T follicular helper cell (primary cell): ENCODE data around the gene RDX.
"Not testable (repeated sequence)": the region's sequence is repeated elsewhere in the genome, so short reads cannot be mapped to it uniquely, and the experiment has no call there.

Experiments
- DNase-seq: peaks from one replicate; pipeline ENCODE4 v3.0.0-alpha.2; 2020; ENCODE audit warnings: low read depth

Gene RDX

DNA sequence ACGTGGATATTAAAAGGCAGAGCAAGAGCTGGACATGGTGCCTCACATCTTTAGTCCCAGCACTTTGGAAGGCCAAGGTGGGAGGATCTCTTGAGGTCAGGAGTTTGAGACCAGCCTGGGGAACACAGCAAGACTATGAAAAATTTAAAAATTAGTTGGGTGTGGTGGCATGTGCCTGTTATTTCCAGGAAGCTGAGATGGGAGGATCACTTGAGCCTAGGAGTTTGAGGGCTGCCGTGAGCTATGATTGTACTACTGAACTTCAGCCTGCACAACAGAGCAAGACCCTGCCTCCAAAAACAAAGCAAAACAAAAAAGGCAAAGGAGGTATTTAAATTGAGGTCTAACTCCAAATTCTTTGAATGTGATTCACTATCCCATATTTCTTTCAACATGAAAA, 23.5 kb downstream of the RDX start:
- DNase-seq = no peak

DNA sequence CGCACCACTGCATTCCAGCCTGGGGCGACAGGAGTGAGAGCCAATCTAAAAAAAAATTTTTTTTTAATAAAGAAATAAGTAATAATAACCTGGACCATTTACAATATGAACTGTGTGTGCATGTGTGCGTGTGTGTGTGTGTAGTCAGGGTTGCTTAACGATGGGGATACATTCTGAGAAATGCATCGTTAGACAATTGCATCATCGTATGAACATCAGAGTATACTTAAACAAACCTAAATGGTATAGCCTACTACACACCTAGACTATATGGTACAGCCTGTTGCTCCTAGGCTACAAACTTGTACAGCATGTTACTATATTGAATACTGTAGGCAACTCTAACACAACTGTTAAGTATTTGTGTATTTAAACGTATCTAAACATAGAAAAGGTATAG, 26.4 kb downstream of the RDX start:
- no peak for DNase-seq

DNA sequence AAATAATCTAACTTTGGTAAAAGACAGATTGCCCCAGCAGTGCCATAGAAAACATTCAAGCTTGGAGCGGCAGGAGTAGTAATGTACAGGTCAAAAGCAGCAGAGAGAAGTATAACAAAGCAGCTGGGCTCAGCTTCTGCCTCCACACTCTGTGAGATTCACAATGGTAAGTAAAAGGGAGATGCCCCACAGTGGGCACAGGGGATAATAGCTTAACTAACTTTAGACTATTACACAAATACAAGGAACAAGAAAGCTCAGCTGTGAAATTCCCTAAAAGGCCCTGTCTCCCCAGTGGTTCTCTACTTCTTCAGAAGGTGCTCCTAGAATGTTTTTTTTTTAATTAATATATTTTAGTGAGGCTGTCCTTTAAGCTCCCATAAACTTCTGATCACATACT, 28.0 kb downstream of the RDX start:
- DNase-seq = no peak

DNA sequence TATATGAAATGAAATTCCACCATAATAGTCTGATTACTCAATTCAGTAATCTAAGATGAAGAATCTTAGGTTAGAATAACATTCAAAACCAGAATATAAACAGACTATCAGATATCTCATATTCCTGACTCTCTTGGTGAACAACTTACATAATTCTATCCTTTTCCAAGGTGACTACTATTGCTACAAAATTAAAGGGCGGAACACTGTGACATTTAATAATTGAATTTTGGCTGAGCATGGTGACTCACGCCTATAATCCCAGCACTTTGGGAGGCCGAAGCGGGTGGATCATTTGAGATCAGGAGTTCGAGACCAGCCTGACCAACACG, 34.4 kb downstream of the RDX start:
- no peak for DNase-seq

DNA sequence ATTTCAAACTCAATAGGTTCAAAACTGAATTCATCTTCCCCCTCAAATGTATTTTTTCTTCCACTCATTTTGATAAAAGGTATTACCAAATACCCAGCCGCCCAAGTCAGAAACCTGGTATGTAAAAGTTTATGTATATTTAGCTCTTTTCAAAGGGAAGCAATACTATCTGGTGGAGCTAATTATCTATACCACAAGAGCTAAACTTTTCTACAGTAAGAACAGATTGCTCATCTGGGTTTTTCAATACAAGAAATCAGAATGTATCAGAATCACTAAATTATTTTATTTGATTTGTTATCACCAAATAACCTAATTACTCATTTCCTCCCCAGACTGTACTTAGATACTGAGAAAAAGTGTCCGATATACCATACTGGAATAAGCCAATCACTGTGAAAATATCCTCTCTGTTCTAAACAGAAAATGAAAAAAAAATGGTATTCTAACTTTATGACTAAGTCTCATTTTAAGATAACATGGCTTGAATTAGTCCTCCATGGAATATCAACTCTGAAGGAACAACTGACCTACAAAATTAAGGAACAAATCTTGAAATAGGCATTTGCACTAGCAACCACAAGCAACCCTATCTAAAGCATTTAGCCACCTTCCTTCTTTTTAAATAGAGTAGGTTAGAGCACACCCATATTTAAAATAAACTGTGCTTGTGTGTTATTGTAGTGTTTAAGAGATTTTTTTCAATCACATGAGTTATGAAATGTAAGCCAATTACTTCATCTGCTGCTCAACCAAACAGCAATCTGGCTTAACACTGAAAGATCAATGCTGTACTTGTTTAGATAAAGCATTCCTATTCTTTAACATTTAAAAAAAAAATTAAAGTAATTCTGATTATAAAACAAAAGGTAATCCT, 35.0 kb downstream of the RDX start:
- DNase-seq = no peak

GRCh38 chr11:110253525-110253924, 42.9 kb downstream of the RDX start:
- no peak for DNase-seq

DNA sequence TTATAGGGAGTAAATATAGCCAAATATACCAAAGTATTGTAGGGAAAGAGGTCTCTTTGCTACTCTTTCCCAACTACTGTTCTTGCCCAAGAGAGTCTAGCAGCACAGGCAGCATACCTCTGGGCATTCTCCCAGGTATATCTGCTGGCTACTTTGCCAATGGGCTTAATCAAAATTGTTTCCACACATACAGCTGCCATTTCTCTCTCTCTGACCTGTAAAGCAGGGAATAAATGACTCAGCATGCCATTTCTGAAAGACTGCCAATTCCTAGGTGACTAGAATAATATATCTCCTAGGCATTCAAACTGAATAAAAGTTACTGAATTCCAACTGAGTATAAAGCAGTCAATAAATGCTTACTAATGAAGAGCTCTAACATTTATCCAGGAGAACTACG, 44.6 kb downstream of the RDX start:
- no peak for DNase-seq

DNA sequence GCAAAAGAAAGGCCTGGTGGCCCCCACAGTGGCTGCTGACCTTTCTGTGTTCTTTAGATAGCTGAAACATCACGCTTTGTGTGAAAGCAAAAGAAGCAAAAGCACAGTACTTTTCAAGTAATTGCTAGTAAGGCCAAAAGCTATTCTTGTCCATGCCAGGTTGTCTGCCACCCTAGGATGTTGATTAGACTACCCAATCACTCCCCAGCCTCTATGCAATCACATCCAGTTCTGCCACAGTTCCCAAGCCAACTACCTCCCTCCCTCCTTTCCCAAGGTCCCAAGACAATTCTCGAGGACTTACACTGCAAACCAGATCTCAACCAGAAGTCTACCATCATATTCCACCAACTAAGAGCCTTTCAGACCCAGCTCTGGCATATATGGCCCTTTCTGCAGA, 46.2 kb downstream of the RDX start:
- no peak for DNase-seq

- DNase-seq = no peak
Observed at GRCh38 chr11:110249766-110250165, 46.6 kb downstream of the RDX start.

- no peak for DNase-seq
Observed at GRCh38 chr11:110249066-110249465, 47.3 kb downstream of the RDX start.

DNA sequence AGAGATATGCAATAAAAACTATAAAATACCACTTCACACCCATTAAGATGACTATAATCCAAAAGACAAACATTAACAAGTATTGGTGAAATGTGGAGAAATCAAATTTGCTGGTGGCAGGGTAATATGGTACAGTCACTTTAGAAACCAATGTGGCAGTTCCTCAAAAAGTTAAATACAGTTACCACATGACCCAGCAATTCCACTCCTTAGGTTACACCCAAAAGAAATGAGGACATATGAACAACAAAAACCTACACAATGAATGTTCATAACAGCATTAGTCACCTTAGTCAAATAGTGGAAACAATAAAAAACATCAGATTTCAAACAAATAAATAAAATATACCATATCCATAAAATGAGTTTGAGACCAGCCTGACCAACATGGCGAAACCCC, 52.6 kb downstream of the RDX start:
- no peak for DNase-seq

- DNase-seq = no peak
Observed at GRCh38 chr11:110242746-110243145, 53.7 kb downstream of the RDX start.

DNA sequence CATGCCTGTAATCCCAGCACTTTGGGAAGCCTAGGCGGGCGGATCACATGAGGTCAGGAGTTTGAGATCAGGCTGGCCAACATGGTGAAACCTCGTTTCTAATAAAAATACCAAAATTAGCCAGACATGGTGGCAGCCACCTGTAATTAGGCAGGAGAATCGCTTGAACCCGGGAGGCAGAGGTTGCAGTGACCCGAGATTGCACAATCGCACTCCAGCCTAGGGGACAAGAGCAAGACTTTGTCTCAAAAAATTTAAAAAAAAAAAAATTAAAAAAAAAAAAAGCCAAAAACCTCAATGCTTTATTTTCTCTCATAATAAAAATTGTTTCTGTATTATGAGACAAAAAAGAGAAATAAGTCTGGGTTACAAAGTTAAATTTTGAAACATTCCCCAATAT, 54.2 kb downstream of the RDX start:
- no peak for DNase-seq

DNA sequence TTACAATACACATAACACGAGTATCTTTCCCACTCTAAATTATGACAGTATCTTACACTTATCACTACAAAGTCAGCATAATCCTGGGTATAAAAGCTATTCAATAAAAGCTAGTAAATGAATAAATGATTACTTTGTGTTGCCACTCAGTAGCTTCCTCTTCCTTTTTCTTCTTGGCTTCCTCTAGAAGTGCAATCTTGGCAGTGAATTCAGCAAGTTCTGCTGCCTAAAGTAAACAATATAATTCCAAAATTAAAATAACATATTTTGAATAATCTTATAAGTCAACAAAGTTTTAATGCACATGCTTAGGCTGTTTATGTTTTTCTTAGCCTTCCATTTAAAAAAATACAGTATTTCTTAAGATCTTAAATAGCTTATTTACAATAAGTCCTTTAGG, 60.4 kb downstream of the RDX start:
- DNase-seq = no peak

DNA sequence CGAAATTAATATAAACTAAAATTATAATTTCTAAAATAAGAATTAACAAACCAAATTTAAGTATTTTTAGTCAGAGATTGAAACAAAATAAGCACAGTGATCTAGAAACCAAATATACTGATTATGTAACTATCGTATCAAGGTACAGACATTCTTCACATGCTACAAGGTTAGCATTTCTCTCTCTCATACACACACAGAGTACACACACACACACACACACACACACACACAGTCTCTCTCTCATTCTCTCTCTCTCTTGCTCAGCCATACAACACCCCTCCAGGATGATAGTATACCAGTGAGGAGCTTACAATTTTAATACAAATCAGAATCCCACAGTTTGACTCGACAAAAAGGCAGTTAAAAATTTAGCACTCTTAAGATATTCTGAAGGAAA, 66.0 kb downstream of the RDX start:
- no peak for DNase-seq

DNA sequence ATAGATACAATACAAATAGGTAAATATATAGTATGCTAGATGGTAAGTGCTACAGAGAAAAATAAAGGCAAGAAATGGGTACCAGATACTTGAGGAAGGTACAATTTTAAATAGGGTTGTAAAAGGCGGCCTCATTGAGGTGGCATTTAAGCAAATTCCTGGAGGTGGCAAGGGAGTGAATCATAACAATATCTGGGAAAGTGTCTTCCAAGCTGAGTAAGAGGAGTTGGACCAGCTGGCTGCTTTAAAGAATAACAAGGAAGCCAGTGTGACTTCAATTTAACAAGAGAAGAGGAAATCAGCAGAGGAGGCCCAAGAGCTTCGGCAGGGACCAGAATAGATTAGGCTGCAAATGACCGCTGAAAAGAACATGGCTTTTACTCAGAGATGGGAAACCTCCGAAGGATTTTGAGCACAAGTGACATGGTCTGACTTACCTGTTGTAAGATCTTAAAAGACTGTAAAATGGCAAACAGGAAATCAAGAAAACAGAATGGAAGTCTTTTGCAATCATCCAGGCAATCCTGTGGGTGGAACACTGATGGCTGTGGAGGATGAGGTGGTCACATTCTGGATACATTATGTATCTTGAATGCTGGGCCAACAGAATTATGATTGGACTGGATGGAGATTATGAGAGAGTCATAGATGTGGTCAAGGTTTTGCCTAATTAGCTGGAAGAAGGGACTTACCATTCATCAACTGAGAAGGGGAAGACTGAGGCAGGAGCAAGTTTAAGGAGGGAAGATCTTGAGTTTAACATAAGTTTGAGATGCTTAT, 77.2 kb downstream of the RDX start:
- DNase-seq = no peak

DNA sequence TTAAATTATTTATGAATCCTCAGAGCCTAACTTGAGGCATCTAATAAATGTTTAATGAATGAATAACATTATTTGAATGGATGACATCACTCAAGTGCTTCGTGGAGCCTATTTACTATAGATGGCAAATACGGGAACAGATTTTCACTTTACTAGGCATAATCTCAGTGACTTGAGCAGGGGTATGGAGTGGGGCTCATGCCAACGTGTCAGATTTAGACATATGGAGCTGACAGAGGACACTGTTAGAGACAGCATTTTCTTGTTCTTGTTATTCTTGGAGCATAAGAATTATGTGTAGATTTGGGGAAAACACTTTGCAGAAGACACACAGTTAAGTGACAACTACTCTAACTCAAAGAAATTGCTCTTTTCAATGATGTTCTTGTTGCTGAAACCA, 78.5 kb downstream of the RDX start:
- DNase-seq = no peak

DNA sequence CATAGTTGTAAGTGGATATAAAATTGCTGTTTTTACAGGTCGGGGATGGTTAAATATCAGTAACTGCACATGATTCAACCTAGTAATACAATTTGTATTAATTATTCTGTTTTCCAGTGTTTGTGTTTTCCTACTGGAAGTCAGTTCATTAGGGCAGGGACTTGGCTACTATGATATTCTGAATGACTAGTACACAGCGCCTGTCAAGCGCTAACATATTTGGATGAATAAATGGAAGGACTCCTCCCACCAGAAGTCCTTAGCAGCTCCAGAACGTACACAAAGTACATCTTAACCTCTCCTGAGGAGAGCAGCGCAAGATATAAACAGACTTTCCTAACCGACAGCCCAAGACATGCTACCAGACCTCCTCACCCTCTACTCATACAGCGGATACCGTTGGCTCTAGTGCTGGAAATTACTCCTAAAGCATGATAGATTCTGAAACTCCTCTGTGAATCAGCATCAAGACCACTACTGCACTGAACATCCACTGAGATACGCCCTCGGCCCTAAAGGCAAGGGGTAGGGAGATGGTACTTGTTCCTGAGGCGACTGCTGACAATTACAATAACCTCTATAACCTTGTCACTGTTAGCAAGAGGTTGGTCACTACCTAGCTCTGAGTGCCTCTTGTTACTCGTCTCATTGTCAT, 79.1 kb downstream of the RDX start:
- no peak for DNase-seq

GRCh38 chr11:110209313-110209694, 87.1 kb downstream of the RDX start:
- DNase-seq = not testable (repeated sequence)

DNA sequence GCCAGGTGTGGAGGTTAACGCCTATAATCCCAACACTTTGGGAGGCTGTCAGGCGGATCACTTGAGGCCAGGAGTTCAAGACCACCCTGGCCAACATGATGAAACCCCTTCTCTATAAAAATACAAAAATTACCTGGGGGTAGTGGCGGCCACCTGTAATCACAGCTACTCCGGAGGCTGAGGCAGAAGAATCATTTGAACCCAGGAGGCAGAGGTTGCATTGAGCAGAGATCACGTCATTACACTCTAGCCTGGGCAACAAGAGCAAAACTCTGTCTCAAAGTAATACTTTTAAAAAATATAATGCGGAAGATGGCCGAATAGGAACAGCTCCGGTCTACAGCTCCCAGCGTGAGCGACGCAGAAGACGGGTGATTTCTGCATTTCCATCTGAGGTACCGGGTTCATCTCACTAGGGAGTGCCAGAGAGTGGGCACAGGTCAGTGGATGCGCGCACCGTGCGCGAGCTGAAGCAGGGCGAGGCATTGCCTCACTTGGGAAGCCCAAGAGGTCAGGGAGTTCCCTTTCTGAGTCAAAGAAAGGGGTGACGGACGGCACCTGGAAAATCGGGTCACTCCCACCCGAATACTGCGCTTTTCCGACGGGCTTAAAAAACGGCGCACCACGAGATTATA, 87.6 kb downstream of the RDX start:
- not testable (repeated sequence) for DNase-seq

GRCh38 chr11:110207123-110207522, 89.3 kb downstream of the RDX start:
- no peak for DNase-seq

GRCh38 chr11:110200836-110201235, 95.6 kb downstream of the RDX start:
- DNase-seq = no peak

DNA sequence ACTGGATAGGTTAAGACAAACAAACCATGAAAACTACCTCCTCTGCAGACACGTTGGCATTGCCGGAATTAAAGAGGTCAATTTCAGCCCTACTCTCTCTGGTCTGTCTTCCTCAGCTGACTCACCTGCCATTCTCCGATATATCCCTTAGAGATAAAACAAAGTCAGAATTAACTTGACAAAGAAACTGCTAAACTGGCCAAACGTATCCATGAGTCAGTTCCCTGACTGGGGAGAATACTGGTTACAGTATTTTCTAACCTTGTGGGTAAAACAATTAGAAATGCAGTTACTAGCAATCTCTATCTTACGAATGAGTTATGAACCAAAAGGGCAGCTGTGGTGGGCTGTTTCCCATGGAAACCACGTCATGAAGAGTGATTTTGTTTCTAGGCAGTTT, 96.2 kb downstream of the RDX start:
- no peak for DNase-seq
